GM19324 (cell line): Measurements from ENCODE around the gene RNF144B.
"Not testable (repeated sequence)": the region's sequence is repeated elsewhere in the genome, so short reads cannot be mapped to it uniquely, and the experiment has no call there.

Experiments used
- ATAC-seq: cut with Tn5 transposase; IDR thresholded peaks from one replicate; pipeline ENCODE4 v1.9.1; 2021; ENCODE audit warnings: mild to moderate bottlenecking, moderate library complexity; ENCODE audit not compliant: unreplicated experiment, low FRiP score

The RNF144B gene

DNA sequence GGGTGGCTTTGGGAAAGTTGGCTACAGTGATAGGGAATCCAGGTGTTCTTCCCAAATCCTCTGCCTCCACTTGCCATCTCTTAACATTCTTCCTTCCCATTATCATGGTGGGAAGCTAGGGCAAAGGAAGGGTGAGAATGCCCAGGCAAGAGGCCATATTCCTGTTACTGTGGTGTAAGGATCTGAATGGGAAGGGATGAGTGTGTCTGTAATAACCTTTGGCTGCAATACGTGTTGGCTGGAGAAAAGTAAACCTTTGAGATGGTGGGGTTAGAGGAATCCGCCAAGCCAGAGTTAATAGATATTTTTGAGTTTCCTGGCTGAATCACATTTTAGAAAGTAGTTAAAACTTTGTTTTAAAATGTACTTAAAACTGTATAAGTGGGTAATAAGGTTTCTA, 45.9 kb downstream of the RNF144B start:
- no peak for ATAC-seq

- no peak for ATAC-seq
These were observed 49.2 kb downstream of the RNF144B start for GRCh38 chr6:18436341-18436740.

DNA sequence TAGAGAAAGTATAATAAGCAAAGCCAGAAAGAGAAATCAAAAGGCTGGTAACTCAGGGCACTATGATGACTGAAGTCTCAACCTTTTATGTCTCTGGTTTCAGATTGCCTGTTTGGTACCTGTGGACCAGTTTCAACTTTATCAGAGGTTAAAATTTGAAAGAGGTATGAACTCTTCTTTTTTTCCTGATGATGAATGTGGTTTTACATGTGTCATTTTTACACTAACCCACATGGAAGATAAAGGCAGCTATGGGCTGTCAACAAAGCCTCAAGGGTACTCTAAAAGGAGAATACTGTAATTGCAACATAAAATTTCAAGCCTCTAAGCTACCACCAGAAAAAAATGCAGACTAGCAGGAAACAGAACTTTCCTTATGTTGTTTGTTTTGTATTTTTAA, 52.4 kb downstream of the RNF144B start:
- no peak for ATAC-seq

DNA sequence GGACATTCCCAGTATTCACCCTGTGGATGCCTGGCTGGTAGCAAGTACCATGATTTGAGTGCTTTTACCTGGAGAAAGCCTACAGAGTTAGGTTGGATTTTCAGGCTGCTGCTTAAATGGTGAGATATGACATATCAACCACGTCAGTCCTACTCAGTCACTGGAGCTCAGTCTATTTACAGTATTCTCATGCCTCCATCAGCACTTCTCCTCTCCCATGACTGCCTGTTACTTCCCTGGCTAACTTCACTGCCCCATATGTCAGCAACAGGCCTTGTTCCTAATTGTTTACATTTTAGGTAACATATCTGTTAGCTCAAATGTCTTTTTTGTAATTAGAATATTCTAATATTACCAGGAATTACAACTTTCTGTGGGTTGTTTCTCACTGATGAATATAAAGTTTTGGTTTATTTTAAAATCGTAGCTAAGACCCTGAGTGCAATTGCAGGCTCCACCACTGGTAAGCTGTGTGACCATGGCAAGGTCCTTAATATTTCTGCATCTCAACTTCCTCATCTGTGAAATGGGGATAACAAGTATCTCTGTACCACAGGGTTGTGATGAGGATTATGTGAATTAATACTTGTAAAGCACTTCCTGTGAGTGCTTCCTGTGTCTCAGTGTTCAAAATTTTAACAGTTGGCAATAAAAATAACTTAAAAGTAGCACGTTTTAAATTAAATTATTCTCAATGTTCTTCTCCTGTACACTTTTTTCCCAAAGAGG, 54.3 kb downstream of the RNF144B start:
- no peak for ATAC-seq

GRCh38 chr6:18444111-18444510, 57.0 kb downstream of the RNF144B start:
- no peak for ATAC-seq

DNA sequence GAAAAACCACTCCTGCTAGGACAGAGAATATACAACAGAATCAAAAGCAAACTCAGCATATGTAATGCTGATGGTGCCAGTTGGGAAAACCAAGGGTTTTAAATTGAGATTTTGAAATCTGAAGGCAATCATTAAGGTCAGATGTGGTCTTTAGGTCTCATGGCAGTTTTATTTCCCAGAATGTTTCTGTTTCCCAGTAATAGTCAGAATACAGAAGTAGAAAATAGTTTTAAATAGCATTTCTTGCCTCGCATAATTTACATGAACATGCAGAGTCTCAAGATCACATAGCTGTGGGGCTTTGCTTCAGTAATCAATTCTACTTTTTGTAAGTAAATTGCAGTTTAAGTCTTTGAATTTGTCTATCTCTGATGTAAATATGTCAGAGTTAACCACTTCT, 58.1 kb downstream of the RNF144B start:
- ATAC-seq: no peak

DNA sequence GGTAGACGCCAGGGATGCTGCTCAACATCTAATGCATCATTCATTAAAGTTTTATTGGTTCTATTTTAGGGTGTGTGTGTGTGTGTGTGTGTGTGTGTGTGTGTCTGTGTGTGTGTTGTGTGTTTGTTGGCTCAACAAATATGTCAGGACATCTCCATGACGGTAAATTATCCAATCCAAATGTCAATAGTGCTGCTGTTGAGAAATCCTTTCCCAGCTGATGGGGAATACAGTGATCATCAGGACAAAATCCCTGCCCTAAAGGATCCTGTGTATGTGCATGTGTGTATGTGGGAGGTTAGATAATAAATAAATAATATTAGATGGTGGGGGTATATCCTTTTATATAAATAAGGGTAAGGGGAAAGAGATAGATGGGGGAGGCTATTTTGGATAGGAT, 59.6 kb downstream of the RNF144B start:
- no peak for ATAC-seq

DNA sequence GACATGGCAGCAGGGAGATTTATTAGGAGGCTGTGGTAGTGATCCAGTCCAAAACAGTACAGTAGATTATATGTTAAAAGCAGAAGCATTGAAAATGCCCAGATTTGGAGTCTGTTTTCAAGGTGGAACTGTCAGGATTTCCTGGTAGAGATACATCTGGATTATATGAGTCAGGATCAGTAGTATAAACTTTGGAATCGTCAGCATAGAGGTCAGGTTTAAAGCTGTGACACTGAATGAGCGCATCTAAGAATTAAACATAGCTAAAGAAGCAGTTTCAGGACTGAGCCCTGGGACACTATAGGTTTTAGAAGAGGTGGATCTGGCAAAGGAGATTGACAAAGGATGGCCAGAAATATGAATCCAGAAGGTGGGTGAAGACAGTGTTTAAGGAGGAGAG, 60.4 kb downstream of the RNF144B start:
- ATAC-seq: no peak

- no peak for ATAC-seq
These were observed 64.6 kb downstream of the RNF144B start for GRCh38 chr6:18451756-18452155.

DNA sequence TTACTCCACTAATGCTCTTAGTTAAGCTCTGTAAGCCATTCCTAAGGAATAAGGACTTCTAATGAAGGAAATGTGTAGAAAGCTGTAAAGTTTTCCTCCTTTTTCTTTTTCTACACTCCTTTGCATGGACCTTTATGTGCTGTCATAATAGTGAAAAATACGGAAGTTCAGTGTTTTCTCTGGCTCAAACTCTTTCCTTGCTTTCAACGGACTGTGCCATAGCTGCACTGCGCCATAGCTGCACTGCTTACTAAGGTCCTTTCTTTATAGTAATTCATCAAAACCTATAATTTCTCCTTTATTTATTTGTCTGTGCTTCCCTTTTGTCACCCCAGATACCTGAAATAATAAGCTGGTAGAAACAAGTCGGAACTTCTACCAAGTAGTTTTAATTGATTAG, 67.3 kb downstream of the RNF144B start:
- no peak for ATAC-seq

DNA sequence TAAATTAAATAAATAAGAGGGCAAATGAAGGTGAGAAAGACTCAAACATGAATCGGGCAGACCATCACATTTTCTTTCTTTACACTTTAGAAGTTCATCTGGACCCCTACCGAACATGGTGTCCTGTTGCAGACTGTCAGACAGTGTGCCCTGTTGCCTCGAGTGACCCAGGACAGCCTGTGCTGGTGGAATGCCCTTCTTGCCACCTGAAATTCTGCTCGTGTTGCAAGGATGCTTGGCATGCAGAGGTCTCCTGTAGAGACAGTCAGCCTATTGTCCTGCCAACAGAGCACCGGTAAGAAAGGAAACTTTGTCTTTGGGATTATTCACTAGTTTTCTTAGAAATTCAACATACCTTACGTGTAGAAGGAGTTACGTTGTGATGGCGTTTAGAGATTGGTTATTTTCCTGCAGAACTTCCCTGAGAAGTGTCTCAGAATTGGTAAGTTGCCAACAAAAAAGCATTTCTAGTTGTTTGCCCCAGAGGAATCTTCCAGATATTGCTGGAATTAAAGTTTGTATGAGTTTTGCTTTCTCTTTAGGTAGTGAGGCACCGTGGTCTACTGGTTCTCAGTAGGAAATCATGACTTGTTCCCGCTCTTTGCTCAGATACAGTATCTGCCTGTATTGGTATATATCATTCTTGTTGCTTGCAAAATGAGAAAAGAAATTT, 70.1 kb downstream of the RNF144B start:
- ATAC-seq: no peak

DNA sequence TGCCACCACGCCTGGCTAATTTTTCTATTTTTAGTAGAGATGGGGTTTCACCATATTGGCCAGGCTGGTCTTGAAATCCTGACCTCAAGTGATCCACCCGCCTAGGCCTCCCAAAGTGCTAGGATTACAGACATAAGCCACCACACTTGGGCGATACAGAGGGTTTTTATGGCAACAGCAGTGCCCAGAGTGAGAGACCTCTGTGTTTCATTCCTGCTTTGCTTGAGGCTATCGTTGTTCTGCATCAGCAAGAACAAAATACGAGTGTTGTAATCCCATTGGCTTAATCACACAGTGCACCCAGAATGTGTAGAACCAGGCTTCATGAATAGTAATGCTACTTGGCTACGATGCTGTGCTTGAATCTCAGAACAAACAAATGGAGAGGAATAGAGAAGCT, 70.9 kb downstream of the RNF144B start:
- not testable (repeated sequence) for ATAC-seq

GRCh38 chr6:18463429-18463828, 76.3 kb downstream of the RNF144B start:
- no peak for ATAC-seq

- ATAC-seq: no peak
These were observed 77.0 kb downstream of the RNF144B start for GRCh38 chr6:18464176-18464575.

DNA sequence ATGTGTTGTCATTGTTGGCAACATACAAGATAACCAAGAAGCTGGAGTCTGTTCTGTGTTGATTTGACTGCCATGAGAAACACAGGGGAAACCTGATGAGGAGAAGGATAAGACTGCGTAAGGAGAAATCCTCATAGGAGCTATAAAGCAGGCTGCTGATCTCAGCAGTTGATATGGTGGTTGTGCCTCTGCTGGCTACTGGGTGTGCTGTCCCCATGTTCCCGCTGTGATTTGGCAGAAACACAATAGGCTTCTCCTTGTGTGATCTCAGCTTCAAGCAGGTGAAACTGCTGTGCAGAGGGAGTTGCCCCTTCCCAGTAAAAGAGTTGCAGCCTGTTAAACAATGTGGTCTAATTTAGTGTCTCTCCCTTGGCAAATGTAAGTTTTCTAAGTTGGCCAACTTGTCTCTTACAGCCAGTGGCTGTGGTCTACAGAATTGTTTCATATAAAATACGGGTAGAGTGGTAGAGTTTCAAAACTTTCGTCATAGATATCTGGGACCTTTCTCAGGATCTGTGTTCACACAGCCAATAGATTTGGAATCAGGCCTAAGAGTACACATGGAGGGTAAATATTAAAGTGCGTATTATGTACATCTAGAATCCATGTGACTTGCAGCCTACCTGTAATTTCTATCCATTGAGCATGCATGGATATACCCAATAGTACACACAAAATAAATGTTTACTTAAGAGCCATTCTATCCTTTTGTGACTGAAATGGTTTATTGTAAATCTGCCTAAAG, 78.4 kb downstream of the RNF144B start:
- no peak for ATAC-seq

GRCh38 chr6:18467741-18468502, 80.8 kb downstream of the RNF144B start:
- ATAC-seq: no peak

DNA sequence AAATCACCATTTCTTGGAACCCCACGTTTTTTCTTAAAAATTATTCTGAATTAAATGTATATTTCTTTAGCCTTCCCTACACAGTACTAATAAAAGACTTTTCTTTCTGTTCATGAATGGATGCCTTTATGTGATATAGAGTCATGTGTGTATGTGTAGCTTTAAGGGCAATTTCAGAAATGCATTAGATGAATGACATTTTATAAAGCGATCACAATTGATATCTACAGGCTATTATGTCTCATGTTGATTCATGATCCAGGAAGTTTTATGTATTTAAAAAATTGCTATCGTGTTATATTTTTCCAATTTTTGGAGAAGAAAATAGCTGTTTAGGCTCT, 81.3 kb downstream of the RNF144B start:
- no peak for ATAC-seq

DNA sequence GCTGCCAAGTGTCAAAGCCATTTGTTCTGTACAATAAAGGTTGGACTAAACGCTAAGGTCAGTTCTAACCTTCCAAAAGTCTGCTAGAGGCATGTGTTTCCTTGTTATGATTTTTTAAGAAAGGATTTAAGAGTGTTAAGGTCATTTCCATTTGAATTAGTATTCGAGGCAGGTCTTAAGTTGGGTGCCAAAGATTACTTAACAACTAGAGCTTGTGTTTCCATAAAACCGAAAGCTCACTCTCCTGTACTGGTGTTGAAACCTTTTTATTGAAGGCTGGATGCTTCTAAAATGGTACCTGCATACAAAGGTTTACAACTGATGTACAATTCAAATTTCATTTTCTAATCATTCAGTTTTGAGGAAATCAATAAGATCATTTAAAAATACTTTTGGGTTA, 82.4 kb downstream of the RNF144B start:
- ATAC-seq: no peak

DNA sequence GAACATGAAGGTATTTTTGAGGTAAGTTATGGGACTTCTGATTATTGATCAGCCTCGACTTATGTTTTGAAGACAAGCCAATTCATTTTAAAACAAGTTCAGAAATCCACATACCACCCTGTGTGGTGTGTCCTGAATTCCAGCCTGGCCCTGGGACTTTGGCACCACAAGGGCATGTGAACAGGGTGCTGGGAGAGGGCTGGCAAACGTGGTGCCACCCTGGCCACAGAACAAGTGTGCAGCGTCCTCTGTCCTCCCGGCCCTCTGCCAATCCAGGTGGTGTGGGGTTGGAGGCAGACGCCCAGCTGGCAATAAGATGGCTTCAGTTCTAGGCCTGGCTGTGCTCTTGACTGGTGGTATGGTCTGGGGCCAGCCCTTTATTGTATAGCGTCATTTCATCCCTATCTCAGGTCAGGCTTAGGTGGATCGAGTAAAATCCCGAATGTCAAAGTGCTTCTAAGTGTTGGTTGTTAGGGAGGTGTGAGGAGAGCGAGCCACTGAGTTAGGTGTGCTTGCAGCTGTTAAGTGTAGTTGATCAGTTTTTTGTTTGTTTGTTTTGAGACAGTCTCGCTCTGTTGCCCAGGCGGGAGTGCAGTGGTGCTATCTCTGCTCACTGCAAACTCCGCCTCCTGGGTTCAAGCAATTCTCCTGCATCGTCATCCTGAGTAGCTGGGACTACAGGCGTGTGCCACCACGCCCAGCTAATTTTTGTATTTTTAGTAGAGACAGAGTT, 84.2 kb downstream of the RNF144B start:
- no peak for ATAC-seq

GRCh38 chr6:18472941-18473340, 85.8 kb downstream of the RNF144B start:
- ATAC-seq: no peak
